ENCODE measurements around the gene PCBP3. TPM values are rescaled to one million over a fixed set of nuclear protein-coding genes. Genes with fewer than 3 reads are reported as not detected.

The PCBP3 gene
- total RNA-seq, 6 experiments from 2014 or later: 0.37 to 1.5 (median 0.69) TPM

DNA sequence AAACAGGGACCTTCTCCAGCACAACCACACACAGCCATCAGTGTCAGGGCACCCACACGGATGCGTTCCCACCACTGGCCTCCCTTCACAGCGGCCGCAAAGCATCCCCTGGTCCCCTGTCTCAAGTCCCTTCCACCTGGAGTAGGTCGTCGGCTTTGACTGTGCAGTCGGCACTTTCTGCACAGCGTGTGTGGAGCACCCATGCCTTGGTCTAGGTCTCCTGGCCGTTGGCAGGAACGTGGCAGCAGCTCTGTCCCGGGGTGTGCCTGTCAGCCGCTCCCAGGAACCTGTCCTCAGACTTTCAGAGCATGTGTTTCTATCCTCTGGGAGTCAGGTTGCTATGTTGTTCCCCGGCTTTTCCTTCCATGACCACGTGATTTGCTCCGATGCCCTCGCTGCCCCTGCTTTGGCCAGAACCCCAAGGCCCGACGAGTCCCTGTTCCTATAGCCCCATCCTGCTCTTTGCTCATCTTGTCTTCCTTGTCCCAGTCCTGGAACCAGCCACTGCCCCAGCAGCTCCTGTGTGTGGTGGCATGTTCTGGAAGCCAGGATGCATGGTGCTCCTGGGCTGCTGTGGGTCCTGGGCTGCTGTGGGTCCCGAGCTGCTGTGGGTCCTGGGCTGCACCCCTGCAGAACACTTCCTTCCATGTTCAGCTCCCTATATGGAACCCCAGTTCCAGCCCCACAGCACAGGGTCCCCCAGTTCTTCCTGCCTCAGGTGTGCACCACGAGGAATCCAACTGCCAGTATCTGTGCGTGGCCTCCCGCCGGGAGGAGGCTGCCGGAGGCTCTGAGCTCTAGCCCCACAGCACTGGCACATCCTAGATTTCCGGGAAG, 253.9 kb downstream of the PCBP3 start:
- 73% methylated on average over 15 of the region's 25 CpGs for WGBS (ENCODE audit: insufficient coverage, low coverage, low lambda C conversion rate, missing lambda C conversion rate)
- H3K4me3 ChIP-seq: no peak overlapping the region
- intact Hi-C loops (cut with DNase I): no loop called here
- H3K36me3 ChIP-seq: no peaks in the 10 kb centered on the region
- DNase-seq (peak in 2 of 3 donors; percentile 8 to 48), ATAC-seq (no peak)
- H3K27me3 ChIP-seq: no peaks in the 10 kb centered on the region
- H3K4me1 ChIP-seq: no peaks in the 10 kb centered on the region
- TF ChIP-seq CTCF (IDR thresholded peaks at IDR 0.05) (no peak), POLR2A (IDR thresholded peaks at IDR 0.05) (no peak)
- H3K9me3 ChIP-seq: no peaks in the 10 kb centered on the region
- no peak overlapping the region for H3K27ac ChIP-seq

DNA sequence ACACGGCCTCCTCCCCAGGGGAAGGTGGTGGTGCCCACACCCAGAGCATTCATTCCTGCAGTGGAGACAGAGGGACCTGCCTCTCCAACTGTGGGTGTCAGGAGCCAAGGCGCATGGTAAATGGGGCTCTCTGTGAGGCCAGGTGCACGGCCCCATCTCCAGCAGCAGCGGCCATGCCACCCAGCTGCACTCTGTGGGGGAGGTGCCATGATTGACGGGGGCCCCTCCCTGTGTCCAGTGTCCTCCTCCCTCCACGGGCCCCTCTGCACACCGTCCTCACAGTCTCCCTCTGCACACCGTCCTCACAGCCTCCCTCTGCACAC, 254.5 kb downstream of the PCBP3 start:
- intact Hi-C loops (cut with DNase I): no loop called here
- no peaks in the 10 kb centered on the region for H3K36me3 ChIP-seq
- no peak for TF ChIP-seq POLR2A (IDR thresholded peaks at IDR 0.05)
- TF ChIP-seq CTCF (IDR thresholded peaks at IDR 0.05): no peak
- WGBS (ENCODE audit: insufficient coverage, low coverage, low lambda C conversion rate, missing lambda C conversion rate): no CpG with 5 or more reads among the region's 8 CpGs
- no peak overlapping the region for H3K4me3 ChIP-seq
- no peak overlapping the region for H3K27ac ChIP-seq
- H3K9me3 ChIP-seq: no peaks in the 10 kb centered on the region
- ATAC-seq (no peak), DNase-seq (peak in 1 of 3 donors; percentile 7)
- no peaks in the 10 kb centered on the region for H3K4me1 ChIP-seq
- no peaks in the 10 kb centered on the region for H3K27me3 ChIP-seq

- DNase-seq (peak in 2 of 3 donors; percentile 2 to 36), ATAC-seq (no peak)
- Histone ChIP-seq H3K4me3 (no peak overlapping the region), H3K9me3 (no peaks in the 10 kb centered on the region), H3K36me3 (no peaks in the 10 kb centered on the region), H3K27me3 (no peaks in the 10 kb centered on the region), H3K4me1 (no peaks in the 10 kb centered on the region), H3K27ac (no peak overlapping the region)
- TF ChIP-seq POLR2A (IDR thresholded peaks at IDR 0.05) (no peak), CTCF (IDR thresholded peaks at IDR 0.05) (no peak)
- WGBS (ENCODE audit: insufficient coverage, low coverage, low lambda C conversion rate, missing lambda C conversion rate): 60% methylated on average over 23 of the region's 24 CpGs
- intact Hi-C loops (cut with DNase I): no loop called here
Measured at GRCh38 chr21:45898781-45899180, 255.3 kb downstream of the PCBP3 start.

DNA sequence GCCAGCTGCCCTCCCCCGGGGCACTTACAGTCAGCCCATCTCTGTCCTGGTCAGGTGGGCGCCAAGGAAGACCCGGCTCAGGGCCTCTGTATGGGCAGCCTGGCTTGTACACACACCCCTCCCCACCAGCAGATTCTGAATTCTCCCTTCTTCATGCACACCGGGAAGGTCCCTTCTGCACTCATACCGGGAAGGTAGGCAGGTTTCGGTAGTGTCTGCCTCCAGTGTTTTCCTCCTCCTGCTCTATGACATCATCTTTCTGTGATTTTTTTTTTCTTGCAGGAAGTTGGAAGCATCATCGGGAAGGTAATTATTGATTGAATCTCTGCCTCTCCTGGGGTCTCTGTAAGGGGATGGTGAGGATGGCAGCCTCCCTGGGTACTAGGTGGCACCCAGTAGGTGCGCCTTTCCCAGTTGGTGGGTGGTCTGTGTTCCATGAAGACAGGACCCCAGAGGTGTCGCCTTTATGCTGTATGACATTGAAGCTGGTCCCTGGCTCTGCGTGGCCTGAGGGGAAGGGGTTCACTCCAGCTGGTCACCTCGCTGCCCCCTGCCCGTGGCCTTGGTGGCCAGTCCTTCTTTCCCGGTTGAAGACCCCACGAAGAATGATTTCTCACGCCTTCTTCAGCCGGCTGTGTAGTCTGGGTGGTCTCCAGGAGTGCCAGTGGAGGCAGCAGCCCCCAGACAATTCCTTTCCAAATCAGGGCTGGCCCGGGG, 255.9 kb downstream of the PCBP3 start:
- no peak for ATAC-seq
- TF ChIP-seq POLR2A (IDR thresholded peaks at IDR 0.05): no peak
- TF ChIP-seq CTCF (IDR thresholded peaks at IDR 0.05): no peak
- H3K36me3 ChIP-seq: no peaks in the 10 kb centered on the region
- H3K4me3 ChIP-seq: no peak overlapping the region
- 48% methylated on average over 4 of the region's 17 CpGs for WGBS (ENCODE audit: insufficient coverage, low coverage, low lambda C conversion rate, missing lambda C conversion rate)
- no peaks in the 10 kb centered on the region for H3K9me3 ChIP-seq
- H3K27ac ChIP-seq: no peak overlapping the region
- no peaks in the 10 kb centered on the region for H3K27me3 ChIP-seq
- no peaks in the 10 kb centered on the region for H3K4me1 ChIP-seq
- peak in 2 of 3 donors; percentile 13 to 34 for DNase-seq
- intact Hi-C loops (cut with DNase I): no loop called here

Data from right lobe of liver (tissue), 6 donors.